OCI-M2 (cell line): Measurements from ENCODE around the gene MAMDC4.
"Not testable (repeated sequence)": the region's sequence is repeated elsewhere in the genome, so short reads cannot be mapped to it uniquely, and the experiment has no call there.

Source experiments
- DNase-seq: peaks from one replicate; lab custom pipeline; 2025; ENCODE audit not compliant: unreplicated experiment; lab: John Stamatoyannopoulos, UW

Gene MAMDC4

DNA sequence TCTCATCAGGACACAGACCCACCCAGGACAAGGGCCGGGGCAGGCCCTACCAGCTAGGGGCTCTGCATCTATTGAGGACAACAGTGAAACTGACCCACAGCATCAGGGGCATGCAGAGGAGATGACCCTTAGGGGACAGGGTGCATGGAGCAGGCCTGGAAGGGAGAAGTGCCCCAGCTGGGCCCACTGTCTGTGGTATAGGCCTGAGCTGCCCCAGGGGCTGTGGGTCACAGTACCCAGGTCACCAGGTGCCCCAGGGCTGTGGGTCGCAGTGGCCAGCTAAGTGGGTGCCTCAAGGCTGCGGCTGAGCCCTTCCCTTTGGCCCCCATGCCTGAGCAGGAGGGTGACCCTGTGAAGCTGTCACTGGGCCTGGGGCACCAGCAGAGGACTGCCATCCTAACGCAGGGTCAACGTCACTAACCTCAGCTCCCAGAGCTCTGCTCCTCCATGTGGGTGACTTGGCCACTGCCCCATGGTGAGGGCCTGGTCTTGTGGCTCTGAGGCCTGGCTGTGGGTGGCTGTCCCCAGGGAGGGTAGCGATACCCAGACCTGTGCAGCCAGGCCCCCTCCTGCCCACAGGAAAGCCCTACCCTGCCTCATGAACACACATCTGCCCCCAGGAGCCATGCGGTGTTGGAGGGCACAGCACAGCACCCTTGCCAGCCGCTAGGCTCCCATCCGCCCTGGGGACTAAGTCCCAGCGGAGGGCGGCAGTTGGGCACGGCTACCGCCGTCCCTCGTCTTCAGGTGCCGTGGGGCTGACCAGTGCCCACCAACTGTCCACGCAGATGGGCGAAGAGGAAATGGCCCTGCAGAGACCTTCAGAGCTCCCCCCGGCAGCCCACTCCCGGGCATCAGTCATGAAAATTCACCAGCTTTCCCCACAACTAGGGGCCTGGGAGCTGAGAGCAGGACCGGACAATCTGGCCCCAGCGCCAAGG is 9.1 kb downstream of the MAMDC4 start:
- no peak for DNase-seq

- no peak for DNase-seq
These were observed 9.8 kb downstream of the MAMDC4 start for GRCh38 chr9:136861874-136862457.

- DNase-seq: no peak
These were observed 10.9 kb downstream of the MAMDC4 start for GRCh38 chr9:136862849-136863622.

GRCh38 chr9:136863623-136864273 is 11.6 kb downstream of the MAMDC4 start:
- no peak for DNase-seq

- DNase-seq: no peak
These were observed 13.1 kb downstream of the MAMDC4 start for GRCh38 chr9:136865041-136865767.

DNA sequence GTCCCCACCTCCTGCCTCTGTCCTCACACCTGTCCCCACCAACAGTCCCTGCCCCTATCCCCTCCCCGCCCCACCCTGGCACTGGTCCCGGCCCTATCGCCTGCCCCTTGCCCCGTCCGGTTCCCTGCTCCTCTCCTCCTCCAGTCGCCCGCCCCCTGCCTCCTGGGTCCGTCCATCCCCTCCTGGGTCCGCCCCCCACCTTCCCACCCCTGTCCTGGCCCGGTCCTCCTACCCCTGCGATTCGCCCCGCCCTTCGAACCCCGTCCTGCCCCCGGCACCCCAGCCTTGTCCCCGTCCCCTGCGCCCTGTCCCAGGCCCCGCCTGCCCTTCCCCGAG is 13.6 kb downstream of the MAMDC4 start:
- no peak for DNase-seq

- not testable (repeated sequence) for DNase-seq
These were observed 14.8 kb downstream of the MAMDC4 start for GRCh38 chr9:136866898-136867421.

- DNase-seq: no peak
These were observed 15.3 kb downstream of the MAMDC4 start for GRCh38 chr9:136867480-136867879.

- no peak for DNase-seq
These were observed 15.8 kb downstream of the MAMDC4 start for GRCh38 chr9:136867917-136868316.

GRCh38 chr9:136868644-136869043 is 16.5 kb downstream of the MAMDC4 start:
- no peak for DNase-seq

- not testable (repeated sequence) for DNase-seq
These were observed 17.5 kb downstream of the MAMDC4 start for GRCh38 chr9:136869611-136870010.

- no peak for DNase-seq
These were observed 23.0 kb downstream of the MAMDC4 start for GRCh38 chr9:136875155-136875554.

- no peak for DNase-seq
These were observed 24.3 kb downstream of the MAMDC4 start for GRCh38 chr9:136876476-136876875.

DNA sequence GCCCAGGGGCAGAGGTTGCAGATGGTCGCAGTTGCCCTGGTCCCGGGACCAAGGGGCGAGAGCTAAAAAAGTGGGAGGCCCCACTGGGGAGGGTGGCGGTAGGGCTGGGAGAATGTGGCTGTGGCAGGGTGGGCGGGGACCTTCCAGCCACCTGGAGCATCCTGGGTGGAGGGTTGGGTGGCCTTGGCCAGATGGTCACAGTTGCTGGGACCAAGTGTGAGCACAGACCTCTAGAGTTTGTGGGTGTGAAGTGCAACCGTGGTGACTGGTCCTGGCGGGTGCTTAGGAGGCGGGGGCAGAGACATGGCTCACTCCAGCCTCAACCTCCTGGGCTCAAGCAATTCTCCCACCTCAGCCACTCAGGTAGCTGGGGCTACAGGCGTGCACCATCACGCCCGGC is 28.5 kb downstream of the MAMDC4 start:
- no peak for DNase-seq

DNA sequence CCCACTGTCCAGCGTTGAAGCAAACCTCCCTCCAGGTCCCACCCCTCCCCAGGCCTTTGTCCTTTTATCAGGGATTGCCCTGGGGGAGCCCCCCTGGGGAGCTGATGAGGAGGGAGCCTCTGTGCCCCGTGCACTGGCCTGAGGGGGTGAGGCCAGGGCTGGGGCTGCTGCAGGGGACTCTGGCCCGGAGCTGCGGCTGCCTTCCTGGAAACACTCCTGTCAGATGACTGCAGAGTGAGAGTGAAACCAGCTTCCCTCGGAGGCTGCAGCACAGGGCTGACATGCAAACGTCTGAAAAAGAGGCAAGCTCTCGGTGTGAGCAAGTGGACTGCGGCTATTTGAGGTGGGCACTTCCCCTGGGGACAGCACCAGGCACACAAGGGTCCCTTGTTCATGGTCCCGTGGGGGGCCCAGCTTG is 29.6 kb downstream of the MAMDC4 start:
- DNase-seq: no peak

GRCh38 chr9:136882109-136882946 is 30.2 kb downstream of the MAMDC4 start:
- DNase-seq: no peak

- DNase-seq: not testable (repeated sequence)
These were observed 30.8 kb downstream of the MAMDC4 start for GRCh38 chr9:136882947-136883283.

GRCh38 chr9:136883670-136884069 is 31.5 kb downstream of the MAMDC4 start:
- DNase-seq: not testable (repeated sequence)

DNA sequence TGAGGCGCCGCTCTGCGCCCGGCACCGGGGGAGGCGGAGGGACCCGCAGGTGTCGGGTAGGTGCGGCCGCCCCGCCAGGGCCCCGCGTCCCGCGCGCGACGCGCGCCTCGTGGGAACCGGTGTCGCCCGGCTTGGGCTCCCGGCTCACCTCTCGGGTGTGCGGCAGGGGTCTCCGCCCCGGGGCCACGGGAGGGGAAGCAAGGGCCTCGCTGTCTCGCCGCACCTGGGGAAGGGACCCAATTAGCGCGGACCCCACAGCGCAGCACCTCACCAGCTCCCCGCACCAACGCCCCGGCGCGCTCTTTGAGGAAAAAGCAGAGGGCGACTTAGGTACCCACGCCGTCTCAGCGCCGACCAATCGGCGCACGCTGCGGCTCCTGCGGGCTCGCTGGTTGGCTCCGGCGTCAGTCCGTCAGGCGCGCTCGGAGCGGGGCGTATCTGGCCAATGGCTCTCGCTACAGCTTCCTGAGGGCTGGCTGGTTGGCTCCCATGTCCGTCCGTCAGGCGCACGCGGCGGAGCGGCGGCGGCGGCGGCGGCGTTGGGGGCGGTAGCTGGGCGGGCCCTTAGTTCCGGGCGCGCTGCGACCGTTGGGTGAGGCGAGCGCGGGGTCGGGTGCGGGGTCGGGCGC is 33.9 kb downstream of the MAMDC4 start, which contains the start of gene TRAF2:
TSS of gene TRAF2 (plus strand) at position 567 of the 629 bp plus-strand sequence. CDS start 12,225 bp downstream, outside the sequence.
- peak; percentile 73 for DNase-seq
